ENCODE measurements around the gene DLD.
"Not testable (repeated sequence)": the region's sequence is repeated elsewhere in the genome, so short reads cannot be mapped to it uniquely, and the experiment has no call there.

Gene DLD

DNA sequence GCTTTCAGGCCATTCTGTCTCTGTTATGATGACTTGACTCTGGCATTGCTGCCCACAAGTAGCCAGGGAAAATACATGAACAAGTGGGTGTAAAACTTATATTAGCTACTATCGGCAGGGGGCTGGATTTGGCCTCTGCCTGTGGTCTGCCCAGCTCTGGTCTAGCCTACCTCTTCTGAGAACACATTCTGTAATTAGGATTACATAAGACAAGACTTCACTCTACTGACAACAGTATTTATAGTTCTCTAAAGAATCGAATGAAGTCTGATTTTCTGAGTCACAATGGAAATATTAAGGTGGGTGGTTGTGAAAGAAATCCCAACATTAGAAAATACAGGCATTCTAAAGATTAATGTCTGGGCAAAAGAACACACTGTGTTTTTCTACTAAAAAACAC lies 55.5 kb downstream of the DLD start:
- DNase-seq: no peak

- no peak for DNase-seq
Observed at GRCh38 chr7:107946881-107947280, 55.9 kb downstream of the DLD start.

GRCh38 chr7:107948645-107949442 lies 57.9 kb downstream of the DLD start:
- no peak for DNase-seq

GRCh38 chr7:107949443-107949935 lies 58.5 kb downstream of the DLD start:
- no peak for DNase-seq

DNA sequence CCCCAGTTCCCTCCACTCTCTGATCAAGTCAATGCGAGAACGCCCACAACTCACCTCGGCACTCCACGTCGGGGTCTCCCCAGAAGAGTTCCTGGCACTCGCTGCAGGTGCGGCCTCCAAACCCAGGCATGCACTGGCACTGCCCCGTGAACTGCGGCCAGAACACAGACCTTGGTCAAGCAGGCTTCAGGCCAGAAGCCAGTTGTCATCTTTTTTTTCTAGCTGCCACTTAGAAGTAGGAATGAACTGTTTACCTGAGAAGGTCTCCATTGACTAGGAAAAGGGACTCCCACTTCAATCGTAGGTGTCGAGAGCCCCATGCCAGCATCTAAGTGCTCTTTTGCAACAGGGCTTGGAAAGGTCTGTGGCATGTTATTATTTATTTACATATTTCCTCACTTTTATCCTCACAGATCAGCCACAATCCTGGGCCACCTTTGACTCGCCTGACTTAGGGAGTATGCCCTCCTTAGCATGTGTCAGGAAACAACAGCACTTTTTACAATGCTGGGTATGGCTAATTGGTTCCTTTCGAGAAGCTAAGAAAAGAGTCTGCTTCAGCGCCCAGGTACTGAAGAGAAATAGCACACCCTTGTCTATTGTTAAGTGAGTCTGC lies 60.3 kb downstream of the DLD start:
- no peak for DNase-seq

DNA sequence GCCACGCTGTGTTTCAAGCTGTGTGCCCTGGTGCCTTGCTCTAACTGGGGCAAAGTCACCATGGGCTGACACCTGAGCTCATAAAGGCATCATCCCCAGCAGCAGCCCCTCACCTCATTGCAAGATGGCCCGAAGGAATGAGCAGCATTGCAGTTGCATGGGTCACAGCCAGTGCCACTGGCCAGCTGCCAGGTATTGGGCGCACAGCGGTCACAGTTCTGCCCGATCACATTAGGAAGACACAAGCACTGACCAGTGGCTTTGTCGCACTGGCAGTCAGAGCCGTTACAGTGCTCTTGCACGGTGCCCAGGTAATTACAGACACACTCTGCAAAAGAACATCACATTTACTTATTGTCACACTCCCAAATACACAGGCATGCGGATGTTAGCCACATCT lies 60.9 kb downstream of the DLD start:
- no peak for DNase-seq

- no peak for DNase-seq
Observed at GRCh38 chr7:107953265-107953923, 62.4 kb downstream of the DLD start.

DNA sequence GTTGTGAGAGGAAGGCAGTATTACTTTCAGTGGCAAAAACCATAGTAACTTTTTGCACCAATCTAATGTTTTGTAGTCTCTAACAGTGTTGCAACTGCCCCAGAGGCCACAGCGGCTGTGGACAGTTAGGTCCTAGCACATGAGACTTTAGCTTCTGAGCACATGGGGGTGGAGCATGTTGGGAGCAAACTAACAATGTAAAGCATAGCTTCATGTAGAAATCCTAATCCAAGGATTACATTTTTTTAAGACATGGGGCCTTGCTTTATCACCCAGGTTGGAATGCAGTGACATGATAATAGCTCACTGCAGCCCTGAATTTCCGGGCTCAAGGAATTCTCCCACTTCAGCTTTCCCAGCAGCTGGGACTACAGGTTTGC lies 62.9 kb downstream of the DLD start:
- DNase-seq: no peak

GRCh38 chr7:107955394-107955793 lies 64.4 kb downstream of the DLD start:
- DNase-seq: no peak

DNA sequence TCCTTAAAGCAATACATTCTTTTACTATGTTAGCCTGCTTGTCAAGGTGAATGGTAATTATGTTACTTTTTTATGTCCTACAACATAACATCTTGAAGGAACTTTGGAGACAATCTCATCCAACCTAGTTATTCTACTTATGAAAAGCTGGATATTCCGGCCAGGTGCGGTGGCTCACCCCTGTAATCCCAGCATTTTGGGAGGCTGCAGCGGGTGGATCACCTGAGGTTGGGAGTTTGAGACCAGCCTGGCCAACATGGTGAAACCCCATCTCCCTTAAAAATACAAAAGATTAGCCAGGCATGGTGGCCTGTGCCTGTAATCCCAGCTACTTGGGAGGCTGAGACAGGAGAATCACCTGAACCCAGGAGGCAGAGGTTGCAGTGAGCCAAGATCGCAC lies 66.0 kb downstream of the DLD start:
- DNase-seq: not testable (repeated sequence)

DNA sequence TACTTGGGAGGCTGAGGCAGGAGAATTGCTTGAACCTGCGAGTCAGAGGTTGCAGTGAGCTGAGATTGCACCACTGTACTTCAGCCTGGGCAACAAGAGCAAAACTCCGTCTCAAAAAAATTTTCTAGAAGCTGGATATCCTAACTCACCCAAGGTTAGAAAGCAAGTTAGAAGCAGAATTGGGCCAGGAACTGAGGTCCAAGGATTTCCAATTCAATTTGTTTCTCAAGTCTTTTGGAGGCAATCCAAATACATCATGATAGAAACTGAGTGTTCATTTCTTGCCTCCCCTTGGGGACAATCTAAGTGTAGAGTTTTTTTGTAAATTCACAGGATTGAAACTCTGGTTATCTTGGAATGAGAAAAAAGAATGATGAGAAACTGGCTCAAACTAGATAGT lies 66.5 kb downstream of the DLD start:
- no peak for DNase-seq

DNA sequence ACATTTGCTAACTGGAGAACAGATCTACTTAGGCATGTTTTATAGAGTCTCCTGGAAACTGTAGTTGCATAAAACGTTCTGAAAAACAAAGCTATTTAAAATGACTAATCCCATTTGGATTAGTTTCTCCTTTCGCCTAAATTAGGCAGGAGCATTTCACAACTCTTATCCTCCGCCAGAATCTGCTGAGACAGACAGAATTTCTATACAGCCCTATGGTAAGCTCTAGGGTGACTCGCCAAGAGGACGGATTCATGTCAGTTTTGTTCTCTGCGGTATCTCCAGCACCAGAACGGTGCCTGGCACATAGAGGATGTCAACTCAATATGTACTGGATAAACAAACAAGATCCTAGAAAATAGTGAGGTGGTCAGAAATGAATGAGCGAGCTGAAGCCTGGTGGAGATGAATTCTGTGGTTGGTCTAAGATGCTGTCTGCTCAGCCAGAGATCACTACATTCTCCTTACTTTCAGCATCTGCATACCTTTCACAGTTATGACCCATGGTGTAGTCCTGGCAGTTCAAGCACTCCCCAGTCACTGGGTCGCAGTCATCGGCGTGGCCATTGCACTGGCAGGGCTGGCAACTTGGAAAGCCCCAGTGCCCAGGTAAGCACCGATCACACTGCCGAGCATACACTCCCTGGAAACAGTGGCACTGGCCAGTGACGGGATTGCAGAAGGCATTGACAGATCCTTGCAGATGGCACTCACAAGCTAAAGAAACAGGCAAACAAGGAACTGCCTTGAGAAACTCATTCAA lies 68.0 kb downstream of the DLD start:
- DNase-seq: no peak

DNA sequence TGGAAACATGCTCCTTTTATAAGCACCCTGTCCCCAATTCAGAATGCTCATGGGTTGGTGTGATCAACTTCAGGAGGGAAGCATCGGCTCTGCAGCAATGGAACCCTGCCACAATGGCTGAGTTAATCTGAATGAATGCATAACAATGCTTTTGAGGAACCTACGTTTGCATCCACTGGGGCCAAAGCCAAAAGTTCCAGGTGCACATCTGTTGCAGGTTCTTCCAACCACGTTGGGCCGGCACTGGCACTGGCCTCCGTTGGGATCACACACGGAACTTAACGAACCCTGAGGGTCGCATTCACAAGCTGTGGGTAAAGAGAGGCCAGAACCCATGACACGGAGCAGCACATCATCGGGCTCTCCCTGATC lies 68.5 kb downstream of the DLD start:
- DNase-seq: no peak

GRCh38 chr7:107960272-107960671 lies 69.3 kb downstream of the DLD start:
- DNase-seq: no peak

DNA sequence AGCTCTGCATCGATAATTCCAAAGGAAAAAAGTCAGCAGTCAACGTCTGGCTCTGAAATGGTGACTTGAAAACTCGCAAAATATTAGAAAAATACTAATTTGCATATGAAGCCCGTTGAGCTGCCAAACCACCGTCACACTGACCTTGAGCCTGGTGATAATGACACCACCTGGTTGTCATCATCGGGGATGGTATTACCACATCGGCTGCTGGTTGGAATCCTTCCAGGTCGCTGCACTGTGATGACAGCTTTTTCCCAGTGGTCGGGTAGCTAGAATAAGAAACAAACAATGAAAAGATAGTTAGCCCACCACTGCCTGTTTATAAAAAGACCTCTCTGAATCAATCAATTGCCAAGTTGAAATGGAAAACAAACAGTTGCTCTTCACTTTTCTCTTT lies 70.4 kb downstream of the DLD start:
- DNase-seq: no peak

DNA sequence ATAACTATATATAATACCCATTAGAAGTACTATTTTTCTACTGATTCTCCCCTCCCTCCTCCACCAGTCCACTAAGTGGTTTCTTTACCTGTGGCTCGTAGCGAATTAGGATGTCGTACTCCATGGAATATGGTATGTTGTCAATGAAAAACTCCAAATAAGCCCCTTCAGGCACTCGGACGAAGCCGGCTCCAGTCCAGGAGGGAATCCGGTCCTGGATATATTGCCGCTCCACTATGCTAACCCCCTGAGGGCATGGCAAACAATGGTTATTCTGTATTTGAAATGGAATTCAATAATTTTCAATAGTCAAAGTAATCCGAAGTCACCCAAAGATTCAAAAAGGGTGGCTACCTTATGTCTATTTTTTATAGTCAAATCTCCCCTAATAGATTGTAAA lies 71.8 kb downstream of the DLD start:
- DNase-seq: no peak

DNA sequence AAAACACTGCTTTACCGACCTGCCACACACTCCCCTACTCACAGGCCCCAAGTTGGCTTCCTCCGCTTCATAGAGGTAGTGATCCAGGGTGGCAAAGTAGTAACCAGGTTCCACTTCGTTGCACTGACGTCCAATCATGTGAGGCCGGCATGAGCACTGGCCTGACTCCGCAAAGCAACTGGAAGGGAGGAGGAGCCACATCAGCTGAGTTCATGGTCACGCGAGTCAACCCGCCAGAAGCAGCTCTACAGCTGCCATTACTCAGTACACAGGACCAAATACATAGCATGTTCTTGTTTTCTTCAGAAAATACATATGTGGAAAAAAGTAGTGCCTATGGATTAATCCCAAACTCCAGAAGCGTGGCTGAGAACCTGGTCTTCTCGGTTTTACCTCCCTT lies 73.5 kb downstream of the DLD start:
- DNase-seq: no peak

DNA sequence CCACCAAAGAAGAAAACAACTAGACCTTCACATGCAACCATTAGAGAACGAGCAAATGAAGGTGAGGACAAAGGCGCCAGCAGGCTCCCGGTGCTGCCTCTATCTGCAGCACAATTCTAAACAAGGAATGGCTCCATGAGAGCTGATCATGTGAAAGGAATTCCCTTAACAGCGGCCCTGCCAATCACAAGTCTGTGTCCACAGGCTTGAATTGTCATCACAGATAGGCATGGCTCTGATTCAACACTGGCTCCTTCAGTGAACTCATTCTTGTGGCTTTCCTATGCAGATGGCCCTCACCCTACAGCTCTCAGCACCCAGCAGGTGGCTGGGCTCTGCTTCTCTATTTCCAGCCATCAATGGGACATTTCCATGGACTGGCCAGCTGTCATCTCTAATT lies 75.7 kb downstream of the DLD start:
- no peak for DNase-seq

GRCh38 chr7:107967420-107967819 lies 76.4 kb downstream of the DLD start:
- DNase-seq: no peak

- no peak for DNase-seq
Observed at GRCh38 chr7:107968449-107968848, 77.5 kb downstream of the DLD start.

- DNase-seq: no peak
Observed at GRCh38 chr7:107969856-107970255, 78.9 kb downstream of the DLD start.

Measured in activated CD4-positive, alpha-beta T cell treated with anti-CD3 and anti-CD28 coated beads, Interleukin-2, amount 50 U/mL, for 4 hours (primary cell).